ENCODE data around the gene ESYT2. TPM values are rescaled to one million over a fixed set of nuclear protein-coding genes. Genes with fewer than 3 reads are reported as not detected.

ESYT2 gene
- total and polyA plus RNA-seq, 4 donors, result 30.6 to 172 (median 108) TPM

DNA sequence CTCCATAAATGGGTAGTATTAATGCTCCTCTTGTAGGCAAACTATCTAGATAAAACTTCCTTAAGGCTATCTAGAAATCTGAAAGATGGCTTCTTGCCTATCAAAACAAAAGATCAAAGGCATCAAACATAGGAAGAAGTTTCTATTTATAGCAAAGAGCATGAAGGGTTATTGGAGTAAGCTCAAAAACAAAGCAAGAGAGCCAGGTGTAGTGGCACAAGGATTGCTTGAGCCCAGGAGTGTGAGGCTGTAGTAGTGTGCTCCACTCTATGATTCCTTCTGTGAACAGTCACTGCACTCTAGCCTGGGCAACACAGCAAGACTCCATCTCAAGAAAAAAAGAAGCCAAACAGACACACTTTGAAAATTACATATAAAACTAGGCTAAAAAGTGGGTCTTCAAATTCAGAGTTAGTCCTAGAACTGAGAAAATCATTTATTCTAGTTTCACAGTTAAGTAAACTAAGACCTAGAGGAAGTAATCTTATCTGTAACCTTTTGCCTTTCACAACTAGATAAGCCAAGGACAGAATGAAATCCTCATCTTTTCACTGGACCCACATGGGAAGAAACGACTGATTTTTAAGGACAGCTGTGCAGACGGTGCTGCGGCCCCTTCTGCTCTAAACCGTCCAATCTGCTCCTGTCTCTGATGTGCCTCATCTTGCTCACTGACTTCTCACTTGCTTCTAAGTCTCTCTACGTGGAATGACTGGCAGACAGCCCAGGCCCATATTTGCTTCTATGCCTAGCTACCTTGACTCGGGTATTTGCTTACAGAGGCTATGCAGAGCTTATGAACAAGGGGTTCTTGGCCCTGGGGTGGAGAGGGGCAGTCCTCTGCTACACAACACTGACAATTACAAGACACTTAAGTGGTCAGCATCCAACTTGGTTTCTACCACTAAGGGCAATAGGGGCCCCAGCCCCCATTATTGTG is 50.0 kb downstream of the ESYT2 start:
- intact Hi-C loops (cut with DNase I), result no loop called here
- ATAC-seq (ENCODE audit: low FRiP score), result no peak

DNA sequence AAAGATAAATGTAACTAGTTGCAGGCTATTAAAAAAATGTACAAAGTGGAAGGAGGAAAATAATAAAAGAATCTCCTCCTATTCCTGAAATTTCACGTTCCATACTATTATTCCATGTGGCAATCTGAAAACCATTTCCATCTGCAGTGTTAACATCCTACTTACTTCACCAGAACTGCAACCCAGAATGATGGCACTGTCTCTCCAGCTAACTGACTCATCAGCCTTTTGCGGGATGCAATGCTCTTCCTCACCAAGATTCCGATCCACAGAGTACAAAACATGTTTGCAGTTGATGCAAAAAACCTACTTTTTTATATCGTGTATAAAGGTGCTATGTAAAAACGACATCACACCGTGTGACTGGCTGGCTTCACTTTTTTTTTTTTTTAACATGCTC is 50.8 kb downstream of the ESYT2 start:
- H3K4me1 ChIP-seq (ENCODE audit: control insufficient read depth in 1 of 2, insufficient read depth in 2 of 2, low read length in 2 of 2), result peaks cover 0 to 5% of the 10 kb centered on the region in 2 donors
- no peak overlapping the region for H3K4me3 ChIP-seq (ENCODE audit: low read length in 2 of 2)
- intact Hi-C loops (cut with DNase I), result no loop called here
- no peak overlapping the region for H3K27ac ChIP-seq (ENCODE audit: low read depth in 1 of 2, low read length in 2 of 2)
- ATAC-seq (ENCODE audit: low FRiP score), result no peak
- H3K9me3 ChIP-seq (ENCODE audit: control insufficient read depth, low read length), result no peaks in the 10 kb centered on the region
- no peaks in the 10 kb centered on the region for H3K27me3 ChIP-seq (ENCODE audit: control insufficient read depth in 1 of 2, insufficient read depth in 2 of 2, low read length in 1 of 2)
- no peak for DNase-seq
- 26 to 31% methylated on average over 6 of the region's 6 CpGs for WGBS, 2 donors
- H3K36me3 ChIP-seq (ENCODE audit: control insufficient read depth in 1 of 2, insufficient read depth in 2 of 2, low read length in 1 of 2), result peaks cover 4 to 12% of the 10 kb centered on the region in 2 donors

More for the DNA sequence above, 50.0 kb downstream of the ESYT2 start:
- Histone ChIP-seq H3K9me3 (ENCODE audit: control insufficient read depth, low read length) (no peaks in the 10 kb centered on the region), H3K36me3 (ENCODE audit: control insufficient read depth in 1 of 2, insufficient read depth in 2 of 2, low read length in 1 of 2) (peaks cover 4 to 12% of the 10 kb centered on the region in 2 donors), H3K4me3 (ENCODE audit: low read length in 2 of 2) (no peak overlapping the region), H3K27me3 (ENCODE audit: control insufficient read depth in 1 of 2, insufficient read depth in 2 of 2, low read length in 1 of 2) (no peaks in the 10 kb centered on the region), H3K27ac (ENCODE audit: low read depth in 1 of 2, low read length in 2 of 2) (peak overlapping the region; percentile 9 to 77), H3K4me1 (ENCODE audit: control insufficient read depth in 1 of 2, insufficient read depth in 2 of 2, low read length in 2 of 2) (peaks cover 0 to 6% of the 10 kb centered on the region in 2 donors)
- 35 to 39% methylated on average over 6 of the region's 6 CpGs for WGBS, 2 donors
- DNase-seq, result no peak

DNA sequence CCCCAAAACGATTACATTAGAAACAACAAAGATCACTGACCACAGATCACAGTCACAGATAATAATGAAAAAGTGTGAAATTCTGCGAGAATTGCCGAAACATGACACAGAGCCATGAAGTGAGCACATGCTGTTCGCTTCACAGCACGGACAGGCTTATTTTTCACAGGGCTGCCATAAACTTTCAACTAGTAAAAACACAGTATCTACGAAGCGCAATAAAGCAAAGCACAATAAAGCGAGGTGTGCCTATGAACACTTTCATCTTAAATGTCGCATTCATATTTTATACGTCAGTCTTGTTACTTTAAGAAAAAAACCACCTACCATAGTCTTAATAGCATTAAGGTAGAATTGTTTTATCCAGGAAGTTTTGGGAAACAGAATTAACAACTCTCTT is 51.5 kb downstream of the ESYT2 start:
- no peaks in the 10 kb centered on the region for H3K9me3 ChIP-seq (ENCODE audit: control insufficient read depth, low read length)
- H3K4me3 ChIP-seq (ENCODE audit: low read length in 2 of 2), result no peak overlapping the region
- DNase-seq (no peak), ATAC-seq (ENCODE audit: low FRiP score) (no peak)
- intact Hi-C loops (cut with DNase I), result no loop called here
- peaks cover 4 to 12% of the 10 kb centered on the region in 2 donors for H3K36me3 ChIP-seq (ENCODE audit: control insufficient read depth in 1 of 2, insufficient read depth in 2 of 2, low read length in 1 of 2)
- H3K27ac ChIP-seq (ENCODE audit: low read depth in 1 of 2, low read length in 2 of 2), result no peak overlapping the region
- 78 to 82% methylated on average over 10 of the region's 10 CpGs for WGBS, 2 donors
- H3K4me1 ChIP-seq (ENCODE audit: control insufficient read depth in 1 of 2, insufficient read depth in 2 of 2, low read length in 2 of 2), result peaks cover 0 to 5% of the 10 kb centered on the region in 2 donors
- H3K27me3 ChIP-seq (ENCODE audit: control insufficient read depth in 1 of 2, insufficient read depth in 2 of 2, low read length in 1 of 2), result no peaks in the 10 kb centered on the region

DNA sequence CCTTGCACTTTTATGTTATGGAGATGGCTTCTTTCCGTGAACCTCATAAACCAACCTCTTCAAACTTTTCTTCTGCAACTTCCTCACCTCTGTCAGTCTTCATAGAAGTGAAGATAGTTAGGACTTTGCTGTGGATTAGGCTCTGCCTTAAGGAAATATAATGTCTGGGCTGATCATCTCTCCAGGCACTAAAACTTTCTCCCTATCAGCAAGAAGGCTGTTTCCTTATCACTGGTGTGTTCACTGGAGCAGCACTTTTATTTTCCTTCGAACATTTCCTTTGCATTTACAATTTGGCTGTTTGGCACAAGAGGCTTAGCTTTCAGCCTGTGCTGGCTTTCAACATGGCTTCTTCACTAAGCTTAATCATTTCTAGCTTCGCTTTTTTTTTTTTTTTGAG is 52.8 kb downstream of the ESYT2 start:
- 65 to 69% methylated on average over 3 of the region's 3 CpGs for WGBS, 2 donors
- peaks cover 4 to 7% of the 10 kb centered on the region in 2 donors for H3K36me3 ChIP-seq (ENCODE audit: control insufficient read depth in 1 of 2, insufficient read depth in 2 of 2, low read length in 1 of 2)
- no peak overlapping the region for H3K27ac ChIP-seq (ENCODE audit: low read depth in 1 of 2, low read length in 2 of 2)
- no peaks in the 10 kb centered on the region for H3K9me3 ChIP-seq (ENCODE audit: control insufficient read depth, low read length)
- H3K27me3 ChIP-seq (ENCODE audit: control insufficient read depth in 1 of 2, insufficient read depth in 2 of 2, low read length in 1 of 2), result no peaks in the 10 kb centered on the region
- H3K4me1 ChIP-seq (ENCODE audit: control insufficient read depth in 1 of 2, insufficient read depth in 2 of 2, low read length in 2 of 2), result peaks cover 0 to 5% of the 10 kb centered on the region in 2 donors
- no peak overlapping the region for H3K4me3 ChIP-seq (ENCODE audit: low read length in 2 of 2)
- intact Hi-C loops (cut with DNase I), result no loop called here
- no peak for DNase-seq
- ATAC-seq (ENCODE audit: low FRiP score), result no peak

DNA sequence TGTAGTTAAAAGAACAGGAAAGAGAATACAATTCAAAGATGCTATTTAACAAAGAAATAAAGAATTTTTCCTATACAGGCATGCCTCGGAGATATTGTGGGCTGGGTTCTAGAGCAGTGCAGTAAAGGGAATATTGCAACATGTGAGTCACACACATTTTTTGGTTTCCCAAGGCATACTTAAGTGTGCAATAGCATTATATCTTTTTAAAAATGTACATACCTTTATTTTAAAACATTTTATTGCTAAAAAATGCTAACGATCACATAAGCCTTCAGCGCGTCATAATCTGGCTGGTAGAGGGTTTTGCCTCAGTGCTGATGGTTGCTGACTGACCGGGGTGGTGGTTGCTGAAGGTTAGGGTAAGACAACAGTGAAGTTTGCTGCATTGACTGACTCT is 54.4 kb downstream of the ESYT2 start:
- Histone ChIP-seq H3K27ac (ENCODE audit: low read depth in 1 of 2, low read length in 2 of 2) (no peak overlapping the region), H3K4me1 (ENCODE audit: control insufficient read depth in 1 of 2, insufficient read depth in 2 of 2, low read length in 2 of 2) (peaks cover 0 to 5% of the 10 kb centered on the region in 2 donors), H3K27me3 (ENCODE audit: control insufficient read depth in 1 of 2, insufficient read depth in 2 of 2, low read length in 1 of 2) (no peaks in the 10 kb centered on the region), H3K9me3 (ENCODE audit: control insufficient read depth, low read length) (no peaks in the 10 kb centered on the region), H3K4me3 (ENCODE audit: low read length in 2 of 2) (no peak overlapping the region), H3K36me3 (ENCODE audit: control insufficient read depth in 1 of 2, insufficient read depth in 2 of 2, low read length in 1 of 2) (peaks cover 3 to 7% of the 10 kb centered on the region in 2 donors)
- ATAC-seq (ENCODE audit: low FRiP score) (no peak), DNase-seq (no peak)
- intact Hi-C loops (cut with DNase I), result no loop called here
- WGBS, 2 donors, result 93 to 95% methylated on average over 5 of the region's 5 CpGs

DNA sequence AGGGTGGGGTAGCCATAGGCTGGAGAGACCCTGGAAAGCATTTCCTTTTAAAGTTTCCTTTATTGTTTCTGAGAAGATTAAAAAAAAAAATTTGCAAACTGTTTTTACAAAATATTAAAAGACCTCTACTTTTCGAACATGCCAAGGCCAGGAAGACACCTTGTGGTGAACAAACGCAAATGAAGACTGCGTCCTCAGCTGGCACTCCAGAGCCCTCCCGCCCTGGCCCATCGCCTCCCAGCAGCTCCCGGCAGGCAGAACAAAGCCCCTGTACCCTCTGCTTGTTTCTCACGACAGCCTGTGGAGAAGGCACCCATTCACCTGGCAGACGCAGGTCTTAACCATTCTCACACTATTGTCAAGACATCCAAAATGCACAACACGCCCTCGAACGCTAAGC is 56.4 kb downstream of the ESYT2 start:
- H3K27me3 ChIP-seq (ENCODE audit: control insufficient read depth in 1 of 2, insufficient read depth in 2 of 2, low read length in 1 of 2), result no peaks in the 10 kb centered on the region
- peaks cover 3 to 7% of the 10 kb centered on the region in 2 donors for H3K36me3 ChIP-seq (ENCODE audit: control insufficient read depth in 1 of 2, insufficient read depth in 2 of 2, low read length in 1 of 2)
- intact Hi-C loops (cut with DNase I), result no loop called here
- H3K4me1 ChIP-seq (ENCODE audit: control insufficient read depth in 1 of 2, insufficient read depth in 2 of 2, low read length in 2 of 2), result peaks cover 0 to 2% of the 10 kb centered on the region in 2 donors
- DNase-seq (no peak), ATAC-seq (ENCODE audit: low FRiP score) (no peak)
- H3K9me3 ChIP-seq (ENCODE audit: control insufficient read depth, low read length), result no peaks in the 10 kb centered on the region
- WGBS, 2 donors, result 85 to 87% methylated on average over 11 of the region's 11 CpGs
- no peak overlapping the region for H3K27ac ChIP-seq (ENCODE audit: low read depth in 1 of 2, low read length in 2 of 2)
- H3K4me3 ChIP-seq (ENCODE audit: low read length in 2 of 2), result no peak overlapping the region

DNA sequence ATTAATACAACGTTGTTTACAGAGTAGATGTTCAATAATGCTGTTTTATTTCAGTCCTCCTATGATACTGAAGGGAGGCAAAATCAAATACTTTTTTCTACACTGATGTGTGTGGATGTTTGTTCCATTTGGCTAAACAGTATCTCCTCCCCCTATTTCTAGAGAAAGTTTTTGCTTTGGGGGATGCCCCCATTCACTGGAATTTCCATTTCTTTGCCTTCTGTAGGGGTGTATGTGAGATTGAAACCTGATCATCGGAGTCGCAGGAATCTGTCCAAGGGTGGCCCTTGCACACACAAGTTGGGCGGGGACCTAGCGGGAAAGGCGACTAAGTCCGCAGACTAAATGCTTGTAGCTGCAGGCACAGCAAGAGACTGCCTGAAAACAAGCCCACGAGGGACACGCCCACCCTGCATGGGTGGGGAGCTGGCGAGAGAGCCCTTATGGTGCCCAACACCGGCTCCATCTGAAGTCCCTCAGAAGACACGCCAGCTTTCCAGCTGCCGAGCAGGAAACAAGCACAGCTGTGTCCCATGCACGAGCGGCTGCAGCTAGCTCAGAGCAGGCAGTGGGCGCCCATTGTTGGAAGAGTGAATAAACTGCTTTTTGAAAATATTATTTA is 58.0 kb downstream of the ESYT2 start:
- no peaks in the 10 kb centered on the region for H3K27me3 ChIP-seq (ENCODE audit: control insufficient read depth in 1 of 2, insufficient read depth in 2 of 2, low read length in 1 of 2)
- H3K9me3 ChIP-seq (ENCODE audit: control insufficient read depth, low read length), result no peaks in the 10 kb centered on the region
- peaks cover 7 to 8% of the 10 kb centered on the region in 2 donors for H3K36me3 ChIP-seq (ENCODE audit: control insufficient read depth in 1 of 2, insufficient read depth in 2 of 2, low read length in 1 of 2)
- intact Hi-C loops (cut with DNase I), result no loop called here
- no peak for ATAC-seq (ENCODE audit: low FRiP score)
- DNase-seq, result no peak
- H3K27ac ChIP-seq (ENCODE audit: low read depth in 1 of 2, low read length in 2 of 2), result no peak overlapping the region
- WGBS, 2 donors, result 94% methylated on average over 16 of the region's 16 CpGs
- no peak overlapping the region for H3K4me3 ChIP-seq (ENCODE audit: low read length in 2 of 2)
- no peaks in the 10 kb centered on the region for H3K4me1 ChIP-seq (ENCODE audit: control insufficient read depth in 1 of 2, insufficient read depth in 2 of 2, low read length in 2 of 2)

DNA sequence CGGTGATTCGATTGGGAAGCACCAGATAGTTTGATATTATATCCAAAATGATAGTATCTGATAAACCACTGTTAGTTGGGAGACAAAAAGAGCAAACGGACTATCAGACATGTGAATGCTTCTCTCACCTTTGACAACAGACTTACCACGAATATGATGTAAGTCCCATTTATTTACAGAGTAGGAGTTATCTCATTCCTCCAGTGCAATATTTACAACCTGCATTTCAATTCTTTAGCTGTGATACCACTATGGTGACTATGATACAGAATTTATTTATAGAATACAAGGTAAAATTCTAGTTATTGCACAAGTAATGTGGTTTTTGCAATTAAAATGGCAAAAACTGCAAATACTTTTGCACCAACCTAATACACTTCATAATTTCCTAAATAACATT is 61.6 kb downstream of the ESYT2 start:
- WGBS, 2 donors, result 77 to 88% methylated on average over 4 of the region's 4 CpGs
- Histone ChIP-seq H3K4me1 (ENCODE audit: control insufficient read depth in 1 of 2, insufficient read depth in 2 of 2, low read length in 2 of 2) (no peaks in the 10 kb centered on the region), H3K4me3 (ENCODE audit: low read length in 2 of 2) (no peak overlapping the region), H3K36me3 (ENCODE audit: control insufficient read depth in 1 of 2, insufficient read depth in 2 of 2, low read length in 1 of 2) (peaks cover 3 to 11% of the 10 kb centered on the region in 2 donors), H3K9me3 (ENCODE audit: control insufficient read depth, low read length) (no peaks in the 10 kb centered on the region), H3K27ac (ENCODE audit: low read depth in 1 of 2, low read length in 2 of 2) (no peak overlapping the region), H3K27me3 (ENCODE audit: control insufficient read depth in 1 of 2, insufficient read depth in 2 of 2, low read length in 1 of 2) (no peaks in the 10 kb centered on the region)
- no peak for DNase-seq
- no peak for ATAC-seq (ENCODE audit: low FRiP score)
- intact Hi-C loops (cut with DNase I), result no loop called here

Measured in aorta (tissue), 5 donors.